ENCODE data around the gene CUEDC1.

DNA sequence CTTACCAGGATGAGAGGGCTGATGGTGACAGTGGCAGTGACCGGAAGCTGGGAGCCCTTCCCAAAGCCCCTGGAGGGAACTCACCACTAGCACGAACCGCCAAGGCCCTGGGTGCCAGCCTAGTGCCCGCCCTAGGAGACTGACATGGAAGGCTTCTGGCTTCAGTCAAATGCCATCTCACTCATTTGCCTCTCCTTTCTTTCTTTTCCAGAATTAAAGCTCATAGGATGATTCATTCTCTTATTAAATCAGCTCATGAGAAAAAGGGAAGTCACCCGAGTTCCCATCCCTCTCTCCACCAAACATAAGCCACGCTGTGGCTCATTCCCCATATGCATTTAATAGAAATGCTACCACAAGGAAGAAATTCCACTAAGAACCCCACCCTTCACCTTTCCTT is 12.1 kb downstream of the CUEDC1 start:
- TF ChIP-seq CTCF (IDR thresholded peaks at IDR 0.05) (no peak), POLR2A (IDR thresholded peaks at IDR 0.05) (no peak), POLR2AphosphoS5 (IDR thresholded peaks at IDR 0.05) (no peak), EP300 (IDR thresholded peaks at IDR 0.05; ENCODE audit: low read depth) (no peak)

Measured in transverse colon (tissue), 4 donors.